Tibial artery (tissue), 4 donors: ENCODE measurements around the gene ADRM1.

Source experiments
- DNase-seq, 2 donors: peaks; one replicate each; pipeline ENCODE4 v3.0.0-alpha.2; 2019
- H3K27ac ChIP-seq, 2 donors: fragments of 200-600 bp; sonication (generic) in 1 of 2; 1 replicate in 1 of 2; 2 replicates in 1 of 2; pipeline ENCODE4 v1.5.1; 2018 to 2019; ENCODE audit warnings: mild to moderate bottlenecking in 1 of 2
- H3K27me3 ChIP-seq, 2 donors: fragments of 200-600 bp; sonication (generic) in 1 of 2; one replicate each; pipeline versions ENCODE4 v1.5.1 to v1.6.0; 2016 to 2019
- H3K36me3 ChIP-seq, 3 donors: fragments of 200-600 bp; sonication (generic) in 2 of 3; one replicate each; pipeline ENCODE4 v1.5.1; 2016 to 2019; ENCODE audit warnings: mild to moderate bottlenecking in 2 of 3
- H3K4me1 ChIP-seq, 4 donors: fragments of 200-600 bp; sonication (generic) in 2 of 4; 1 replicate in 3 of 4; 2 replicates in 1 of 4; pipeline ENCODE4 v1.5.1; 2016 to 2019
- H3K4me3 ChIP-seq, 2 donors: fragments of 200-600 bp; sonication (generic) in 1 of 2; 1 replicate in 1 of 2; 2 replicates in 1 of 2; pipeline ENCODE4 v1.5.1; 2018 to 2019; ENCODE audit warnings: mild to moderate bottlenecking in 2 of 2
- H3K9me3 ChIP-seq, 3 donors: fragments of 200-600 bp; sonication (generic) in 1 of 3; one replicate each; pipeline ENCODE4 v1.5.1; 2016 to 2019
- CTCF ChIP-seq, 2 experiments: fragments of 200-600 bp in 1 of 2; fragments of 450-650 bp in 1 of 2; IDR thresholded peaks; one replicate each; pipeline ENCODE4 v1.5.1; 2017 to 2019; ENCODE audit warnings: antibody characterized with exemption in 2 of 2, mild to moderate bottlenecking in 1 of 2, moderate library complexity in 1 of 2
- intact Hi-C: fragments of 100-400 bp; cut with DNase I; formaldehyde crosslinking; loops from one replicate; pipeline ENCODE4 v1.15.0; 2023; ENCODE audit warnings: low total_unique reads

The ADRM1 gene

DNA sequence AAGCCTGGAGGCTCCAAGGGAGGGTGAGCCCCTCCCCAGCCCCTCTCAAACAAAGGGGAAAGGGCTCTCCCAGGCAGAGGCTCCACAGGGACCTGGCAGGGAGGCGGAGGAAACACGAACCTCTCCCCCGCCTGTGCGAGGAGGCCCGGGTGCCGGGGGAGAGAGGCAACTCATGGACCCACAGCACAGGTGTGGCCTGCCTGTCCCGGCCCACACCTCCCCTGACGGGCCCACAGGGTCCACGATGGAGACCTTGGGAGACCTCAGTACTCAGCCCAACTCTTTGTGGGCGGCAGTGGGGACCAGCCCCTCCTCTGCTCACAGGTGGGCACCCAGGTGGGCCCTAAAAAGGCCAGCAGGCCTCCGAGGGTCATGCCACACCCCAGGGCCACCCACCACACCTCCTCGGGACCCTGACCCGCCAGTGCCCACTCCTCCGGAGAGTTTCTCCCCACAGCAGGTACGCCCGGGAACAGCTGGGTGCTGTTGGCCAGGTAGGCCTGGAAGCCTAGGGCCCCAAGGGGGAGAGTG is 52.1 kb downstream of the ADRM1 start:
- no peak for TF ChIP-seq CTCF (IDR thresholded peaks at IDR 0.05)
- intact Hi-C loops, result loop anchor here (5.0 kb wide), 1 partner anchor 38 kb away; no protein-coding TSS in a partner anchor
- peak overlapping the region; percentile 41 to 49 for H3K4me3 ChIP-seq
- peaks cover 19 to 82% (median 79%) of the 10 kb centered on the region in 4 donors for H3K4me1 ChIP-seq
- peak overlapping the region; percentile 96 to 97 for H3K27ac ChIP-seq
- no peaks in the 10 kb centered on the region for H3K9me3 ChIP-seq
- DNase-seq, result no peak
- peaks cover 24 to 27% (median 26%) of the 10 kb centered on the region in 3 donors for H3K36me3 ChIP-seq
- no peaks in the 10 kb centered on the region for H3K27me3 ChIP-seq

DNA sequence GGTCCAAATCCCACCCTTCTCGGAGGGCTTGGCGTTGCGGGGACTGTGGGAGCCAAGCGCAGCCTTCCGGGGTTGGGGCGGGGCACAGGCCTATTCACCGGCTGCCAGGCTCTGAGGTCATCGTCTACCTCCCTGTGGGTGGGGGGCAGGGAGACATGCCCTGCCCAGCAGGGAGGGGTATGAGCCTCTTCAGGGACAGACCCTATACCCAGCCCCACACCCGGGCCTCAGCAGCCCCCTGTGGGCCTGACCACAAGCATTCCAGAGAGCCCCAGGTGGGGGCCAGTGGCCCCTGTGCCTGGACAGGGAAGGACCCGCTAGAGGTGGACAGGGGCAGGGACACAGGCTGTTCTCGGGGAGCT is 52.7 kb downstream of the ADRM1 start:
- no peaks in the 10 kb centered on the region for H3K27me3 ChIP-seq
- H3K9me3 ChIP-seq, result no peaks in the 10 kb centered on the region
- DNase-seq, result peak in 1 of 2 donors; percentile 88
- H3K36me3 ChIP-seq, result peaks cover 18 to 21% (median 19%) of the 10 kb centered on the region in 3 donors
- intact Hi-C loops, result no loop called here
- peak overlapping the region; percentile 96 to 97 for H3K27ac ChIP-seq
- no peak for TF ChIP-seq CTCF (IDR thresholded peaks at IDR 0.05)
- H3K4me1 ChIP-seq, result peaks cover 19 to 85% (median 81%) of the 10 kb centered on the region in 4 donors
- H3K4me3 ChIP-seq, result peak overlapping the region; percentile 41 to 49

- no peak for TF ChIP-seq CTCF (IDR thresholded peaks at IDR 0.05)
- intact Hi-C loops, result no loop called here
- Histone ChIP-seq H3K36me3 (peaks cover 14 to 16% (median 14%) of the 10 kb centered on the region in 3 donors), H3K27me3 (no peaks in the 10 kb centered on the region), H3K9me3 (no peaks in the 10 kb centered on the region), H3K4me1 (peaks cover 19 to 90% (median 87%) of the 10 kb centered on the region in 4 donors), H3K27ac (peak overlapping the region; percentile 96 to 97), H3K4me3 (peak overlapping the region; percentile 41 to 49)
- peak; percentile 54 to 93 for DNase-seq
Observed at GRCh38 chr20:62355878-62356588, 53.2 kb downstream of the ADRM1 start.

DNA sequence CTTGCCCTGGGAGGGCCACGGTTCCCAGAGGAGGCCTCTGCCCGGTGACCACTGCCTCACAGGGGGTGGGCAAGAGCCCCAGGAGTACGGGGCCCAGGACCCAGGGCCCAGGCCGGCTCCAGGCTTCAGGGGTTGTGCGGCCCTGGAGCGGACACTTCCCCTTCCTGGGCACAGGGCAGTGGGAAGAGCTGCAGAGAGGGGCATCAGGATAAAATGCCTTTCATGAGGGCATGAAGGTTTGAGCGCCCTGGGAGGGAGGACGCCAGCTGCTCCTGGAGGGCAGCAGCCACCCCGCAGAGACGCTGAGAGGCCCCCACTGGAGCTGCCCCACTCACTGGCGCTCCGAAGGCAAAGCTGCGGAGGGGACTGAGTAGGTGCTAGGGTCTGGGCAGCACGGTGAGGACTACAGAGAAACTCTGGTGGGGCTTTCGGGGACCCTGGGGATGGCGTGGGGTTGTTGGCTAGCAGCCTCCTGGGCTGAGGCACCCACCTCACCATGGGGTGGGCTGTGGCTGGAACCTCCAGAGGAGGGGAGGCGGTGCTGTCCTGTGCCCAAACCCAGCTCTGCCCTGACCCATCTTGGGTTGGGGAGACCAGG is 53.9 kb downstream of the ADRM1 start:
- H3K4me3 ChIP-seq, result peak overlapping the region; percentile 41 to 49

GRCh38 chr20:62357187-62357667 is 54.4 kb downstream of the ADRM1 start:
- intact Hi-C loops, result no loop called here
- peak overlapping the region; percentile 96 to 97 for H3K27ac ChIP-seq
- no peak for TF ChIP-seq CTCF (IDR thresholded peaks at IDR 0.05)
- H3K4me3 ChIP-seq, result peak overlapping the region; percentile 41 to 49
- DNase-seq, result peak; percentile 63 to 93
- H3K36me3 ChIP-seq, result peaks cover 2 to 14% (median 4%) of the 10 kb centered on the region in 3 donors
- no peaks in the 10 kb centered on the region for H3K9me3 ChIP-seq
- H3K4me1 ChIP-seq, result peaks cover 19 to 98% (median 96%) of the 10 kb centered on the region in 4 donors
- H3K27me3 ChIP-seq, result no peaks in the 10 kb centered on the region

More for the DNA sequence above, 53.9 kb downstream of the ADRM1 start:
- no peaks in the 10 kb centered on the region for H3K9me3 ChIP-seq
- H3K36me3 ChIP-seq, result peaks cover 8 to 14% (median 9%) of the 10 kb centered on the region in 3 donors
- intact Hi-C loops, result no loop called here
- no peak for TF ChIP-seq CTCF (IDR thresholded peaks at IDR 0.05)
- H3K27ac ChIP-seq, result peak overlapping the region; percentile 96 to 97
- H3K27me3 ChIP-seq, result no peaks in the 10 kb centered on the region
- DNase-seq, result no peak
- H3K4me1 ChIP-seq, result peaks cover 19 to 97% (median 93%) of the 10 kb centered on the region in 4 donors
